ENCODE measurements around the gene C1RL.

C1RL gene

GRCh38 chr12:7137908-7138307 lies 28.9 kb upstream of the C1RL start:
- no peak for DNase-seq (ENCODE audit: low read depth)

GRCh38 chr12:7136676-7137075 lies 27.7 kb upstream of the C1RL start:
- DNase-seq (ENCODE audit: low read depth), result no peak

- DNase-seq (ENCODE audit: low read depth), result no peak
These were observed 27.1 kb upstream of the C1RL start for GRCh38 chr12:7136071-7136470.

- no peak for DNase-seq (ENCODE audit: low read depth)
These were observed 25.6 kb upstream of the C1RL start for GRCh38 chr12:7134396-7135166.

- no peak for DNase-seq (ENCODE audit: low read depth)
These were observed 22.5 kb upstream of the C1RL start for GRCh38 chr12:7131502-7131866.

- no peak for DNase-seq (ENCODE audit: low read depth)
These were observed 21.9 kb upstream of the C1RL start for GRCh38 chr12:7130701-7131501.

GRCh38 chr12:7129872-7130691 lies 21.1 kb upstream of the C1RL start, which contains the start of gene CLSTN3:
Gene CLSTN3 (plus strand): TSS chr12:7130371. CDS start chr12:7130649, 278 bp downstream.
- no peak for DNase-seq (ENCODE audit: low read depth)

- DNase-seq (ENCODE audit: low read depth), result no peak
These were observed 20.4 kb upstream of the C1RL start for GRCh38 chr12:7129287-7129871.

- DNase-seq (ENCODE audit: low read depth), result no peak
These were observed 19.8 kb upstream of the C1RL start, which contains the start of gene RBP5 for GRCh38 chr12:7128681-7129286. Gene RBP5 (minus strand): TSS chr12:7128889. CDS start chr12:7128775, 114 bp downstream.

GRCh38 chr12:7127916-7128626 lies 19.1 kb upstream of the C1RL start:
- DNase-seq (ENCODE audit: low read depth), result no peak

GRCh38 chr12:7125632-7126227 lies 16.7 kb upstream of the C1RL start:
- DNase-seq (ENCODE audit: low read depth), result no peak

- no peak for DNase-seq (ENCODE audit: low read depth)
These were observed 14.9 kb upstream of the C1RL start for GRCh38 chr12:7123806-7124522.

GRCh38 chr12:7122811-7123769 lies 14.1 kb upstream of the C1RL start:
- no peak for DNase-seq (ENCODE audit: low read depth)

- no peak for DNase-seq (ENCODE audit: low read depth)
These were observed 12.3 kb upstream of the C1RL start for GRCh38 chr12:7121324-7121723.

- DNase-seq (ENCODE audit: low read depth), result no peak
These were observed 11.2 kb upstream of the C1RL start for GRCh38 chr12:7120166-7120565.

GRCh38 chr12:7118881-7119280 lies 9.9 kb upstream of the C1RL start:
- DNase-seq (ENCODE audit: low read depth), result no peak

GRCh38 chr12:7117670-7118069 lies 8.7 kb upstream of the C1RL start:
- DNase-seq (ENCODE audit: low read depth), result no peak

- no peak for DNase-seq (ENCODE audit: low read depth)
These were observed 7.9 kb upstream of the C1RL start for GRCh38 chr12:7116916-7117315.

GRCh38 chr12:7116196-7116595 lies 7.2 kb upstream of the C1RL start:
- DNase-seq (ENCODE audit: low read depth), result no peak

Measured in GM04503 (cell line).